ENCODE results near the gene CCDC107. TPM values are rescaled to one million over a fixed set of nuclear protein-coding genes. Genes with fewer than 3 reads are reported as not detected.
"Not testable (repeated sequence)": the region's sequence is repeated elsewhere in the genome, so short reads cannot be mapped to it uniquely, and the experiment has no call there.

CCDC107 gene
- total and polyA plus RNA-seq, 2 donors (not counting 1 experiment from before 2014, with no cell fraction given): 20.6 to 24.9 TPM

- no peak overlapping the region for H2AFZ ChIP-seq (ENCODE audit: low read length)
- no peaks in the 10 kb centered on the region for H3K4me1 ChIP-seq (ENCODE audit: control insufficient read depth, extremely low read depth, insufficient read depth, low read length)
- H3K27ac ChIP-seq (ENCODE audit: insufficient read depth, low read length): no peak overlapping the region
- H3K9ac ChIP-seq (ENCODE audit: insufficient read depth, low read length): no peak overlapping the region
- TF ChIP-seq CTCF (conservative IDR thresholded peaks at IDR 0.05 in 1 of 2, IDR thresholded peaks at IDR 0.05 in 1 of 2; ENCODE audit: low read depth in 1 of 2, low read length in 2 of 2) (no peak), EZH2 (IDR thresholded peaks at IDR 0.05; ENCODE audit: low read length, missing control alignments) (no peak)
- no peaks in the 10 kb centered on the region for H3K27me3 ChIP-seq (ENCODE audit: control insufficient read depth, insufficient read depth, low read length)
- H3K79me2 ChIP-seq (ENCODE audit: control insufficient read depth, insufficient read depth, low read length): no peaks in the 10 kb centered on the region
- H3K9me3 ChIP-seq (ENCODE audit: control insufficient read depth, insufficient read depth, low read depth, low read length): no peaks in the 10 kb centered on the region
- no peak for DNase-seq (ENCODE audit: low read depth in 2 of 2)
- H3K4me3 ChIP-seq (replicated peaks in 1 of 4; ENCODE audit: control extremely low read depth in 1 of 4, insufficient read depth in 1 of 4, low read depth in 3 of 4, low read length in 4 of 4): no peak overlapping the region
- H3K36me3 ChIP-seq (ENCODE audit: control insufficient read depth, insufficient read depth, low read length): no peaks in the 10 kb centered on the region
- no peaks in the 10 kb centered on the region for H4K20me1 ChIP-seq (ENCODE audit: control insufficient read depth, extremely low read depth, insufficient read depth, low read length)
- H3K4me2 ChIP-seq (ENCODE audit: extremely low read depth, insufficient read depth, low read length): no peak overlapping the region
Observed at GRCh38 chr9:35629597-35629996, 28.5 kb upstream of the CCDC107 start.

- no peak for DNase-seq (ENCODE audit: low read depth in 2 of 2)
- no peak for TF ChIP-seq EZH2 (IDR thresholded peaks at IDR 0.05; ENCODE audit: low read length, missing control alignments)
- no peak for TF ChIP-seq CTCF (conservative IDR thresholded peaks at IDR 0.05 in 1 of 2, IDR thresholded peaks at IDR 0.05 in 1 of 2; ENCODE audit: low read depth in 1 of 2, low read length in 2 of 2)
- Histone ChIP-seq H3K9ac (ENCODE audit: insufficient read depth, low read length) (no peak overlapping the region), H2AFZ (ENCODE audit: low read length) (no peak overlapping the region), H3K9me3 (ENCODE audit: control insufficient read depth, insufficient read depth, low read depth, low read length) (no peaks in the 10 kb centered on the region), H3K27me3 (ENCODE audit: control insufficient read depth, insufficient read depth, low read length) (no peaks in the 10 kb centered on the region), H3K4me2 (ENCODE audit: extremely low read depth, insufficient read depth, low read length) (no peak overlapping the region), H3K4me1 (ENCODE audit: control insufficient read depth, extremely low read depth, insufficient read depth, low read length) (no peaks in the 10 kb centered on the region), H3K36me3 (ENCODE audit: control insufficient read depth, insufficient read depth, low read length) (no peaks in the 10 kb centered on the region), H3K4me3 (replicated peaks in 1 of 4; ENCODE audit: control extremely low read depth in 1 of 4, insufficient read depth in 1 of 4, low read depth in 3 of 4, low read length in 4 of 4) (no peak overlapping the region), H3K27ac (ENCODE audit: insufficient read depth, low read length) (no peak overlapping the region), H4K20me1 (ENCODE audit: control insufficient read depth, extremely low read depth, insufficient read depth, low read length) (no peaks in the 10 kb centered on the region), H3K79me2 (ENCODE audit: control insufficient read depth, insufficient read depth, low read length) (no peaks in the 10 kb centered on the region)
Observed at GRCh38 chr9:35635730-35636129, 22.4 kb upstream of the CCDC107 start.

GRCh38 chr9:35636135-35636876, 21.8 kb upstream of the CCDC107 start:
- no peak overlapping the region for H3K4me2 ChIP-seq (ENCODE audit: extremely low read depth, insufficient read depth, low read length)
- TF ChIP-seq EZH2 (IDR thresholded peaks at IDR 0.05; ENCODE audit: low read length, missing control alignments): no peak
- no peak for TF ChIP-seq CTCF (conservative IDR thresholded peaks at IDR 0.05 in 1 of 2, IDR thresholded peaks at IDR 0.05 in 1 of 2; ENCODE audit: low read depth in 1 of 2, low read length in 2 of 2)

GRCh38 chr9:35636877-35637246, 21.2 kb upstream of the CCDC107 start:
- H3K27me3 ChIP-seq (ENCODE audit: control insufficient read depth, insufficient read depth, low read length); H3K36me3 ChIP-seq (ENCODE audit: control insufficient read depth, insufficient read depth, low read length); DNase-seq (ENCODE audit: low read depth in 2 of 2); H2AFZ ChIP-seq (ENCODE audit: low read length); H3K9ac ChIP-seq (ENCODE audit: insufficient read depth, low read length); H3K4me2 ChIP-seq (ENCODE audit: extremely low read depth, insufficient read depth, low read length); H4K20me1 ChIP-seq (ENCODE audit: control insufficient read depth, extremely low read depth, insufficient read depth, low read length); H3K27ac ChIP-seq (ENCODE audit: insufficient read depth, low read length); H3K9me3 ChIP-seq (ENCODE audit: control insufficient read depth, insufficient read depth, low read depth, low read length); H3K79me2 ChIP-seq (ENCODE audit: control insufficient read depth, insufficient read depth, low read length); H3K4me3 ChIP-seq (replicated peaks in 1 of 4; ENCODE audit: control extremely low read depth in 1 of 4, insufficient read depth in 1 of 4, low read depth in 3 of 4, low read length in 4 of 4); H3K4me1 ChIP-seq (ENCODE audit: control insufficient read depth, extremely low read depth, insufficient read depth, low read length): not testable (repeated sequence)

More at GRCh38 chr9:35636135-35636876, 21.8 kb upstream of the CCDC107 start:
- H3K9ac ChIP-seq (ENCODE audit: insufficient read depth, low read length): no peak overlapping the region
- no peaks in the 10 kb centered on the region for H3K36me3 ChIP-seq (ENCODE audit: control insufficient read depth, insufficient read depth, low read length)
- H3K27me3 ChIP-seq (ENCODE audit: control insufficient read depth, insufficient read depth, low read length): no peaks in the 10 kb centered on the region
- no peak overlapping the region for H3K27ac ChIP-seq (ENCODE audit: insufficient read depth, low read length)
- DNase-seq (ENCODE audit: low read depth in 2 of 2): no peak
- no peaks in the 10 kb centered on the region for H3K9me3 ChIP-seq (ENCODE audit: control insufficient read depth, insufficient read depth, low read depth, low read length)
- no peaks in the 10 kb centered on the region for H3K4me1 ChIP-seq (ENCODE audit: control insufficient read depth, extremely low read depth, insufficient read depth, low read length)
- H2AFZ ChIP-seq (ENCODE audit: low read length): no peak overlapping the region
- no peak overlapping the region for H3K4me3 ChIP-seq (replicated peaks in 1 of 4; ENCODE audit: control extremely low read depth in 1 of 4, insufficient read depth in 1 of 4, low read depth in 3 of 4, low read length in 4 of 4)
- no peaks in the 10 kb centered on the region for H3K79me2 ChIP-seq (ENCODE audit: control insufficient read depth, insufficient read depth, low read length)
- H4K20me1 ChIP-seq (ENCODE audit: control insufficient read depth, extremely low read depth, insufficient read depth, low read length): no peaks in the 10 kb centered on the region

Data from fibroblast of lung (primary cell).